Retinal pigment epithelial cell (primary cell): ENCODE results near the gene CCZ1B.
A peak's percentile ranks its signal among the peaks of the same experiment; 100 is the strongest.
"Not testable (repeated sequence)": the region's sequence is repeated elsewhere in the genome, so short reads cannot be mapped to it uniquely, and the experiment has no call there.

Experiments used
- DNase-seq: peaks from one replicate; pipeline ENCODE4 v3.0.0-alpha.2; 2010; ENCODE audit warnings: low read depth
- H3K4me3 ChIP-seq: 2 replicates; pipeline ENCODE4 v1.5.1; 2011; ENCODE audit warnings: mild to moderate bottlenecking, low read length, control low read depth, moderate library complexity
- CTCF ChIP-seq: conservative IDR thresholded peaks from 2 replicates; pipeline ENCODE4 v1.5.1; 2011; ENCODE audit warnings: low read depth, low read length, control low read depth, inconsistent platforms

Gene CCZ1B

DNA sequence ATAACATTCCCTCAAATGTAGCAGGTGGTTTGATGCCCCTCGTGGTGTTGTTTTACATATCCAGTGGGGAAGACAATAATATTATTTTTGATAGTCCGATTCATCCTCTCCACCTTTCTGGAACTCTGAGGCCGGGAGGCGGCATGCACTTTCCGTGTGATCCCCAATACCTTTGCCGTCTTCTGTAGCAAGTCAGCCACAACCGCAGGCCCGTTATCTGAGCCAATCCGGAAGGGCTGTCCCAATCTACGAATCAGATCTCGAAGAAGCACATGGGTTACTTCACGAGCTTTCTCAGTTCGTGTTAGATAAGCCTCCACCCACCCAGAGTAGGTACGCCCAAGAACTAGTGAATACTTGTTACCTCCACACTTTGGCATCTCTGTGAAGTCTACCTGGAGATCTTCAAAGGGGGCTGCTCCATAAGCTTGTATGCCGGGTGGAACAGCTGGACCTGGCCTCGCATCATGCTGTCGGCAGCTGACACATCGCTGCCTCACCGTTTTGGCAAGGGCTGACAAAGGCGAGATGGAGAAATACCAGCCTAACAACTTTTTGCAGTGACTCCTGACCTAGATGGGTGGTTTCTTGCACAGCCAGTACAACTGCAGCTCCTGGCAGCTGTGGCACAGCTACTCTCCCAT is 16.3 kb upstream of the CCZ1B start:
- not testable (repeated sequence) for DNase-seq, H3K4me3 ChIP-seq

DNA sequence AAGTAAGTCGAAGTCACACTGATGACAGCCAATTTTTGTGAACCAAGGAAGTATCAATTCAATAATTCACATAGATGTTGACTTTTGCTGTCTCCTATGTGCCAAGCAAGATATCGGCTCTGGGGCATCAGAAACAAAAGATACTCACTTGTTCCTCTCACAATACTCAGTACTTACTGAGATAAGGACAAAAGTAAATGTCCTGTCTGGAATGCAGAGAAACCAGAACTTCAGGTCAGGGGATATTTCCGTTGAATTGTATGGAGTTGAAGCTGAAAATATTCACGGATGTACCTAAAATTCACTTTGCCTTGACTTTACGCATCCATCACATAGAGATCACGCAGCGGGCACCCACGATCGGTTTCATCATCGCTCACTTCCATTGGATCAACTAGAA is 11.0 kb upstream of the CCZ1B start:
- H3K4me3 ChIP-seq, DNase-seq: not testable (repeated sequence)

GRCh38 chr7:6835521-6835920 is 9.4 kb upstream of the CCZ1B start:
- H3K4me3 ChIP-seq, DNase-seq: not testable (repeated sequence)

DNA sequence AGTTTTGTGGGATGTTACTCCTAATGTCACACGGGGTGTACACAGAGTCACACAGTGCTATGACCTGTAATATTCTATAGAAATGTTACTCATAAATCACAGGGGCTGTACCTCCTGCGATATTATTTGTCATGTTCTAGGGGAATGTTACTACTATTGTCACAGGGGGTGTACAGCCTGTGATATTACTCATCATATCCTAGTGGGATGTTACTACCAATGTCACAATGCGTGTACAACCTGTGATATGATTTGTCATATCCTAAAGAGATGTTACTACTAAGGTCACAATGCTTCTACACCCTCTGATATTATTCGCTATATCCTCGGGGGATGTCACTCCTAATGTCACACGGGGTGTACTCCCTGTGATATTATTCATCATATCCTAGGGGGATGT is 7.6 kb upstream of the CCZ1B start:
- TF ChIP-seq CTCF: no peak
- no peak overlapping the region for H3K4me3 ChIP-seq
- no peak for DNase-seq

DNA sequence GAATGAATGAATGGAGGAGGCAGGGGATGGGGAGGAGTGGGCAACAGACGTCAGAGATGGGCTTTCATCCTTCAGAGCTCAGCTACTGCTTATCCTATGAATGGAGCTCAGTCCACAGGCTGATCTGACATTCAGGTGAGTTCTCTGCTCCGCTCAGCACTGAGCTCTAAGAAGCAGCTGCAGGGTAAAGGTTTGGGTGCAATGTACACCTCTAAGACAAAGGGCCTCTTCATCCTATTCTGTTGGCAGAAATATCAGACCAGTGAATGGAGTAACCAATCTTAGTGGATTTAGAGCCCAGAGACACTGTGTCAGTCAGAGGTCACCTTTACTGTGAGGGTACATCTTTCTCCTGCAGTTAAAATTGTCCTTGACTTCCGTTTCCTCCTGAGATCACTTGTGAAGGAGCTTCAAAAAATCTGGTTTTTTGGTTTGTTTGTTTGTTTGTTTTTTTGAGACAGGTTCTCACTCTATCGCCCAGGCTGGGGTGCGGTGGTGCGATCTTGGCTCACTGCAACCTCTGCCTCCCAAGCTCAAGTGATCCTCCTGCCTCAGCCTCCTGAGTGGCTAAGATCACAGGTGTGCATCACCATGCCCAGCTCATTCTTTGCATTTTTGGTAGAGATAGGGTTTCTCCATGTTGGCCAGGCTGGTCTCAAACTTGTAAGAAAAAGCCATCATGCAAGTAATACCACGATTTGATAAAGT is 5.1 kb upstream of the CCZ1B start:
- H3K4me3 ChIP-seq: no peak overlapping the region
- no peak for TF ChIP-seq CTCF
- DNase-seq: no peak

DNA sequence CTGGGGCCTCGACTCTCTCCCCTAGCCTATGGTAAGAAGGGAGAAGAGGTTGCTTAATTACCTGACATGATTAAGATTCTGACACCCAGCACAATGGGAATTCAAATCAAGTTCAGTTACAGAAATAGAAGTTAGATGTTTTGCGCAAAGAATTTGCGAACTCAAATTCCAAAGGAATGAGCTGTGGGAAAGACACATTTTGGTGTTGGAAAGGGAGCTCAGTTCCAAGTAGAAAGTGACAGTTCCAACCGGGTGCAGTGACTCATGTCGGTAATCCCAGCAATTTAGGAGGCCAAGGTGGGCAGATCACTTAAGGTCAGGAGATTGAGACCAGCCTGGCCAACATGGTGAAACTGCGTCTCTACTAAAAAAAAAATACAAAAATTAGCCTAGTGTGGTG is 4.0 kb upstream of the CCZ1B start:
- H3K4me3 ChIP-seq: not testable (repeated sequence)
- DNase-seq: peak; percentile 0

DNA sequence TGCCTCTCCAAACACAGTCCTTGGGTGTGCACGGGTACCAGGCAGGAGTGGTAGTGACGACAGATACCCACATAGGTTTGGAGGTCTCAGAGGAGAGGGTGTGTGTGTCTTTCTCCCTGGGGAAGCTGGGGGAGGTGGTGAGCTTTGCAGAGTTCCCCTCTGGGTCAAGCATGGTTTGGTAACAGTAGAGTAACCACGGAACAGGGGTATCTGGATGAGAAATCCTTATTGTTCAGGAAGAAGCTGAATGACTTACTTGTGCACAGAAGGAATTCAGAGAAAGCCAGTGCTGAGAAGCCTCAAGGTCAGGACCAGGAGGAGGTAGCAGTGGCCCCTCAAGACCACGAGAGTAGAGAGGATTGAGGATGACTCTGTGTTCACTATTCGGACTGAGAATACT is 3.5 kb upstream of the CCZ1B start:
- not testable (repeated sequence) for H3K4me3 ChIP-seq, DNase-seq

GRCh38 chr7:6827180-6827579 is 1.1 kb upstream of the CCZ1B start:
- not testable (repeated sequence) for H3K4me3 ChIP-seq, DNase-seq

DNA sequence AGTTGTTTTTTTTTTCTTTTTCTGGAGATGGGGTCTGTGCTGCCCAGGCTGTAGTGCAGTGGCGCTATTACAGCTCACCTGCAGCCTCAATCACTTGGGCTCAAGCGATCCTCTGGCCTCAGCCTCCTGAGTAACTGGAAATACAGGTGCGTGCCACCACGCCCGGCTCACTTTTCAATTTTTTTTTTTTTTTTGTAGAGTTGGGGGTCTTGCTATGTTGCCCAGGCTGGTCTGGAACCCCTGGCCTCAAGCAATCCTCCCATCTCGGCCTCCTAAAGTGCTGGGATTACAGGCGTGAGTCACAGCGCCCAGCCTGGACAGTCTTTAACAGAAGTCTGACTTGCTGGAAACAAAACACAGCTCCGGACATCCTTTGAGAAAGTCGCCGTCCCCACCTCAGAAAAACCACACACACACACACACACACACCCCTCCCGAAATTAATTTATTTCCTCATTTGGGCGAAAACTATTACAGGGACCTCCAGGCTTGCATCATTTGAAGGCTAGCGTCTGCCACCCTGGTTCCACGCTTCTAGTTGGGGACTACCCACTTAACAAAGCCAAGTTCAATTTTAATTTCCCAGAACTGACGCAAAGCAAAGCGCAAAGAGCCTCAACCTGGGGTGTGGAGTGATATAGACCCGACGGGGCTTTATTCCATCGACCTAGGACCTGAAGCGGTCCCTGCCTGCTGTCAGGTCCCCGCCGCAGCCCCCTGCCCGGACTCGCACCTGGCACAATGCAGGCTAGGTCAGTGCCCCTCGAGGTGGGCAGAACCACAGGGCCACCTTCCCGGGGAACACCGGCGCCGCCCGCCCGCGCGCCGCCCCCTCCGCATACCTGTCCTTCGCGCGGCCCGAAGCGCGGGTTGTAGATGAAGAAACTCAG is 594 bp downstream of the CCZ1B start:
- H3K4me3 ChIP-seq: peak overlapping the region; percentile 33
- DNase-seq: not testable (repeated sequence)

- DNase-seq, H3K4me3 ChIP-seq: not testable (repeated sequence)
Observed at GRCh38 chr7:6821622-6822021, 4.5 kb downstream of the CCZ1B start.

- DNase-seq, H3K4me3 ChIP-seq: not testable (repeated sequence)
Observed at GRCh38 chr7:6815470-6815869, 10.6 kb downstream of the CCZ1B start.

- not testable (repeated sequence) for DNase-seq, H3K4me3 ChIP-seq
Observed at GRCh38 chr7:6813011-6813410, 13.1 kb downstream of the CCZ1B start.

DNA sequence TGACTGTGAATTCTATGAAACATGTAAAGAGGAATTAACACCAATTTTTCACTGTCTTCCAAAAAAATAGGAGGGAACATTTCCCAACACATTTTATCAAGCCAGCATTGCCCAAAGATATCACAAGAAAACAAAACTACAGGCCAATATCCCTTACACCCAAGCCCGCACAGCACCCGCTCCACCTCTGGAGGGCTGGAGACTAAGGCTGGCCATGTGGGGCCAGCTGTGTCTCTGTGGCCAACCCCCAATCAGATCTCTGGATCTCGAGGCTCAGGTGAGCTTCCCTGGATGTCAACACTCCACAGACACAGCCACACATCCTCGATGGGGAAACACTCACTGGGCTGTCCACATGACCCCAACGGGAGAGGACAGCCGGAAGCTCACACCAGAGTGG is 18.1 kb downstream of the CCZ1B start:
- H3K4me3 ChIP-seq, DNase-seq: not testable (repeated sequence)

DNA sequence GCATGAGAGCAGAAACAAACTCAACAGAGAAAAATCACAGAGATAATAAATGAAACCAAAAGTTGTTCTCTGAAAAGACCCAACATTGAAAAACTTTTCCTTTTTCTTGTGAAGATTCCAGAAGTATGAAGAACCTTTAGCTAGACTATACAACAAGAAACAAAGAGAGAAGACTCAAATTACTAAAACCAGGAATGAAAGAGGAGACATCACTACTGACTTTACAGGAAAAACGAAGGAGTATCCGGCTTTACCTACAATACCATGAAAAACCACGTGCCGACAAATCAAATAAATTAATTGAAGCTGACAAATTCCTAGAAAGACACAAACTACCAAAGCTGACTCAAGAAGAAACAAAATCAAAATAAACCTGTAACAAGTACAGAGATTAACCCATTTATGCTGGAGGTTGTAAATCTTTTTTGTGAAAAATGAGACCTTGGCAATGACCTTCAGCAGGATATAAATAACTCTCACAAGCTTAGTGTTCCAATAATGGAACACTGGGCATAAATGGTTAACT is 18.6 kb downstream of the CCZ1B start:
- not testable (repeated sequence) for DNase-seq, H3K4me3 ChIP-seq

- not testable (repeated sequence) for DNase-seq
Observed at GRCh38 chr7:6800331-6800730, 25.7 kb downstream of the CCZ1B start.

GRCh38 chr7:6799887-6800286 is 26.2 kb downstream of the CCZ1B start:
- not testable (repeated sequence) for H3K4me3 ChIP-seq, DNase-seq

More at GRCh38 chr7:6800331-6800730, 25.7 kb downstream of the CCZ1B start:
- not testable (repeated sequence) for H3K4me3 ChIP-seq

DNA sequence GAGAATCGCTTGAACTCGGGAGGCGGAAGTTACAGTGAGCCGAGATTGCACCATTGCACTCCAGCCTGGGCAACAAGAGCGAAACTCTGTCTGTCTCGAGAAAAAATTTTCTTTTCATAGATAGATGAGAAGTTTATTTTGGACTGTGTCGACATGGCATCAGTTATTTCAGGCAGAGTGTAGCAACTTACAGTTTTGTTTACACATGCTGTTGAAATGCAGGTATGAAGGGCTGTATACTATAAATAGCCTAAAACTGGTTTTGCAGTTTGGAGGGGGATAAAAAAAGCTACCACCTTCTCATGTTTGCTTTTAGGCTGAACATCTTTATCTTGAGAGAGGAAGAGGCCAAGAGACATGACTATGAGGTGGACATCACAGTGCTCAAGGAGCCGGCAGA is 28.0 kb downstream of the CCZ1B start:
- not testable (repeated sequence) for H3K4me3 ChIP-seq, DNase-seq
